A673 (cell line): ENCODE data around the gene AK2. TPM values are rescaled to one million over a fixed set of nuclear protein-coding genes. Genes with fewer than 3 reads are reported as not detected.
A peak's percentile ranks its signal among the peaks of the same experiment; 100 is the strongest.

Source experiments
- Bru-seq: library from RNA; stranded (reverse); fragments of 400-500 nt; gene quantifications from one replicate; lab custom pipeline; 2021; lab: Mats Ljungman, UMichigan
- BruChase-seq, 2 experiments: library from RNA; stranded (reverse); fragments of 400-500 nt; gene quantifications; one replicate each; lab custom pipeline; 2021; lab: Mats Ljungman, UMichigan
- BruUV-seq: library from RNA; stranded (reverse); fragments of 400-500 nt; replicated peaks from 2 replicates; lab custom pipeline; 2021; lab: Mats Ljungman, UMichigan
- CTCF ChIA-PET: fragments of 300-600 bp; sonication (Branson Sonifier 250); formaldehyde crosslinking; loops from one replicate; lab custom pipeline; 2022; ENCODE audit warnings: antibody characterized with exemption; lab: Charles Lee
- POLR2A ChIA-PET: fragments of 300-600 bp; sonication (Branson Sonifier 250); formaldehyde crosslinking; loops from one replicate; lab custom pipeline; 2022; ENCODE audit warnings: antibody characterized with exemption; ENCODE audit not compliant: low non-redundant PET; lab: Charles Lee
- DNase-seq: peaks from one replicate; pipeline ENCODE4 v3.0.0-alpha.2; 2015; ENCODE audit warnings: low spot score
- H3K27ac ChIP-seq: fragments of 200-600 bp; sonication (generic); 2 replicates; pipeline ENCODE4 v1.5.1; 2016; ENCODE audit warnings: mixed run types, low read depth, mild to moderate bottlenecking, mixed read lengths, antibody characterized with exemption, low read length; ENCODE audit not compliant: poor library complexity, severe bottlenecking
- H3K27me3 ChIP-seq: fragments of 200-600 bp; sonication (generic); replicated peaks from 2 replicates; pipeline ENCODE4 v1.6.1; 2017; ENCODE audit warnings: mixed run types, low read depth, mild to moderate bottlenecking, mixed read lengths, antibody characterized with exemption, low read length; ENCODE audit not compliant: insufficient read depth, poor library complexity
- H3K36me3 ChIP-seq: fragments of 200-600 bp; sonication (generic); 2 replicates; pipeline ENCODE4 v1.6.1; 2016; ENCODE audit warnings: mixed run types, mild to moderate bottlenecking, mixed read lengths, antibody characterized with exemption, low read length; ENCODE audit not compliant: insufficient read depth, poor library complexity, severe bottlenecking
- H3K4me1 ChIP-seq: fragments of 200-600 bp; sonication (generic); 2 replicates; pipeline ENCODE4 v1.6.1; 2017; ENCODE audit warnings: mixed run types, mild to moderate bottlenecking, mixed read lengths, antibody characterized with exemption, low read length; ENCODE audit not compliant: insufficient read depth, poor library complexity, severe bottlenecking
- H3K4me3 ChIP-seq: fragments of 200-600 bp; sonication (generic); 2 replicates; pipeline ENCODE4 v1.5.1; 2016; ENCODE audit warnings: low read depth, mixed run types, mild to moderate bottlenecking, mixed read lengths, low read length; ENCODE audit not compliant: poor library complexity, severe bottlenecking
- H3K9me3 ChIP-seq: fragments of 200-600 bp; sonication (generic); 2 replicates; pipeline ENCODE4 v1.6.1; 2016; ENCODE audit warnings: mixed run types, low read depth, mild to moderate bottlenecking, mixed read lengths, antibody characterized with exemption, low read length; ENCODE audit not compliant: poor library complexity, severe bottlenecking
- CTCF ChIP-seq: fragments of 300-800, 200-600 bp; sonication (generic); conservative IDR thresholded peaks from 2 replicates; pipeline ENCODE4 v1.5.1; 2017; ENCODE audit warnings: low read depth, mild to moderate bottlenecking, antibody characterized with exemption, low read length, moderate library complexity, mixed read lengths
- EZH2 ChIP-seq: fragments of 200-600 bp; sonication (generic); IDR thresholded peaks from 2 replicates; pipeline ENCODE4 v1.6.1; 2017; ENCODE audit warnings: borderline replicate concordance, low read depth, mild to moderate bottlenecking, mixed read lengths, antibody characterized with exemption, low read length; ENCODE audit not compliant: poor library complexity, severe bottlenecking
- intact Hi-C: fragments of 100-400 bp; cut with micrococcal nuclease; formaldehyde crosslinking; loops from one replicate; pipeline ENCODE4 v1.10.0; 2022; ENCODE audit not compliant: unreplicated experiment
- long read RNA-seq: library from polyadenylated mRNA; stranded (forward); transcript quantifications from one replicate; pipeline ENCODE4 v2.0.0, GENCODE V29; 2022
- total RNA-seq: library from RNA; stranded (reverse); gene quantifications from 2 replicates; pipeline ENCODE4 v1.2.3, GENCODE V29; 2021

The AK2 gene
- total RNA-seq (196 and 208 TPM in 2 replicates), Bru-seq, nascent RNA (percentile 88 among the genes with signal in this experiment), BruChase-seq, experiment 1, labeled RNA remaining after a 2-hour chase (percentile 90 among the genes with signal in this experiment), BruChase-seq, experiment 2, labeled RNA remaining after a 6-hour chase (percentile 91 among the genes with signal in this experiment)
- long read RNA-seq, transcript AK2-206 (5 exons, 811 nt), result minor isoform, 12 of 286 reads
- long read RNA-seq, transcript AK2-212 (7 exons, 886 nt), result minor isoform, 6 of 286 reads
- long read RNA-seq, transcript AK2-202 (7 exons, 3,586 nt), result major isoform, 128 of 286 reads
- long read RNA-seq, transcript AK2-201 (6 exons, 1,021 nt), result minor isoform, 89 of 286 reads
- long read RNA-seq, partial matches to known transcripts, result 9 of 286 reads
- long read RNA-seq, other reads (novel, unspliced or antisense), result 35 of 286 reads

GRCh38 chr1:33036526-33037503 is at the start of gene AK2:
TSS of gene AK2 (minus strand) at chr1:33036883. CDS start at chr1:33036828, 55 bp downstream.
- DNase-seq, result peak; percentile 98
- Histone ChIP-seq H3K9me3 (no peaks in the 10 kb centered on the region), H3K27me3 (no peaks in the 10 kb centered on the region), H3K27ac (peak within 1 kb of the TSS; percentile 66), H3K4me1 (peaks cover 6% of the 10 kb centered on the region), H3K36me3 (peaks cover 7% of the 10 kb centered on the region), H3K4me3 (peak within 1 kb of the TSS; percentile 58)
- intact Hi-C loops, result no loop called here
- POLR2A ChIA-PET, result no interaction called here
- no TSS peak for BruUV-seq
- TF ChIP-seq EZH2 (no peak), CTCF (no peak)
- CTCF ChIA-PET, result no interaction called here

GRCh38 chr1:33086384-33086850 is 49.7 kb upstream of the AK2 start:
- TF ChIP-seq EZH2 (no peak), CTCF (peak; percentile 77)
- Histone ChIP-seq H3K4me3 (no peak overlapping the region), H3K27ac (no peak overlapping the region), H3K27me3 (no peaks in the 10 kb centered on the region), H3K9me3 (no peaks in the 10 kb centered on the region), H3K4me1 (no peaks in the 10 kb centered on the region), H3K36me3 (no peaks in the 10 kb centered on the region)
- POLR2A ChIA-PET, result no interaction called here
- CTCF ChIA-PET, result interaction anchor here (1.1 to 1.2 kb wide), 3 partner anchors 29 to 210 kb away, joined by 3 to 9 read pairs (median 4); no protein-coding TSS in a partner anchor
- intact Hi-C loops, result loop anchor here (1.0 to 10.0 kb wide), 4 partner anchors 154 to 684 kb away; no protein-coding TSS in a partner anchor
- BruUV-seq, result no TSS peak
- DNase-seq, result peak; percentile 63

GRCh38 chr1:33085332-33085731 is 48.6 kb upstream of the AK2 start:
- H3K4me3 ChIP-seq, result no peak overlapping the region
- DNase-seq, result no peak
- H3K9me3 ChIP-seq, result no peaks in the 10 kb centered on the region
- no TSS peak for BruUV-seq
- peaks cover 3% of the 10 kb centered on the region for H3K4me1 ChIP-seq
- H3K27me3 ChIP-seq, result no peaks in the 10 kb centered on the region
- H3K27ac ChIP-seq, result no peak overlapping the region
- TF ChIP-seq EZH2 (no peak), CTCF (no peak)
- H3K36me3 ChIP-seq, result no peaks in the 10 kb centered on the region
- ChIA-PET CTCF (interaction anchor here (0.7 kb wide), 1 partner anchor 214 kb away, joined by 3 read pairs; no protein-coding TSS in a partner anchor), POLR2A (no interaction called here)
- intact Hi-C loops, result loop anchor here (5.0 to 10.0 kb wide), 3 partner anchors 153 to 683 kb away; no protein-coding TSS in a partner anchor
